ENCODE measurements around the gene LMO7.
A peak's percentile ranks its signal among the peaks of the same experiment; 100 is the strongest.

LMO7 gene

DNA sequence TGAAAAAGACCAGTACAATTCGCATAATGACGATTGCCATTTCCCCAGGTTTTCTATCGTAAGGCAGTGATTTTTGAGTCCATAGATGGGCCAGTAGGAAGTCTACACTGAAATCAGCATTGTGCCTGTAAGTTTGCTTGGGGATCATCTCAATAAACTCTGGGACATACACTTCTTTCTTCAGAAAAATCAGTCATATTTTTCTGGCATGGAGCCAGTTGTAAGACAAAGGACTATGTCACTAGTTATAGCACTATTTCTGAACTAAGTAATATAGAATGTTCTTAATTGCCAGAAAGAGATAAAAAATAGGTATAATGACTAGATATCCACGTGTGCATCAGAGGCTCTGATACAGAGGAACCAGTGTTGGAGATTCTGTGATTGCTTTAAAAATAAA is 243.5 kb downstream of the LMO7 start:
- Histone ChIP-seq H3K36me3 (ENCODE audit: control insufficient read depth, insufficient read depth, low read length) (no peaks in the 10 kb centered on the region), H3K9ac (ENCODE audit: low read depth, low read length) (no peak overlapping the region), H3K27me3 (ENCODE audit: control insufficient read depth, insufficient read depth, low read length) (no peaks in the 10 kb centered on the region), H3K9me3 (ENCODE audit: control insufficient read depth, insufficient read depth, low read length) (no peaks in the 10 kb centered on the region), H3K27ac (ENCODE audit: low read depth, low read length) (no peak overlapping the region), H3K4me3 (ENCODE audit: low read depth, low read length) (no peak overlapping the region), H3K4me1 (ENCODE audit: control insufficient read depth, insufficient read depth, low read length) (peaks cover 21% of the 10 kb centered on the region)

DNA sequence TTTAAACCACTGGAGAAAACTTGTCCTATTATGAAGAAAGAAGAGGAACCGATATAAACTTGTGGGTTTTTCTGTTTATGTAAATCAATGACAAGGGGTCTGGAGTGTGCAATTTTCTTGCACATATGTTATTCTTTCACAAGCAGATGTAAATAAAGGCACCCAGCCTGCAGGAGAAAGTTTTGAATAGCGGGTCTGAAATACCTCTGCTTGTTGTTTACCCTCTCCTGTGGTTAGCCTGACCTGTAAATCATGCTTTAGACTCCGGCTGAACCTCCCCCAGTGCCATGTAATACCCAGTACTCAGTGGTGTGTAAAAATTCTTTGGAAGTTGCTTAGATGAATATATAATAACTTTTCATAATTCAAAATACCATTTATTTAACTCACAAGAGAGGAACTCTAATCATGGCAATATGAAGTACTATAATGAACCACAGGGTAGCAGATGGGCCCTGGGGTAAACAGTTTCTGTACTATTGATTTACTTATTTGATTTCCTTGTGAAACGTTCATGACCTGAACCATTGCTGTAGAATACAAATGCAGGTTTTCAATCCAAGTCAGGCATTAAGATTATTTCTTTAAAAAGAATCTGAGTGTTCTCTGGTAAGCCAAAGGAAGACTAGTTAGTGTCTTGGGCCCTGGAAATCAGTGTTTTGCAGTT is 245.1 kb downstream of the LMO7 start:
- no peaks in the 10 kb centered on the region for H3K27me3 ChIP-seq (ENCODE audit: control insufficient read depth, insufficient read depth, low read length)
- H3K4me1 ChIP-seq (ENCODE audit: control insufficient read depth, insufficient read depth, low read length) = peaks cover 10% of the 10 kb centered on the region; the same call in 1 of the 2 replicates
- no peaks in the 10 kb centered on the region for H3K9me3 ChIP-seq (ENCODE audit: control insufficient read depth, insufficient read depth, low read length)
- no peak overlapping the region for H3K9ac ChIP-seq (ENCODE audit: low read depth, low read length)
- H3K36me3 ChIP-seq (ENCODE audit: control insufficient read depth, insufficient read depth, low read length) = no peaks in the 10 kb centered on the region
- no peak overlapping the region for H3K27ac ChIP-seq (ENCODE audit: low read depth, low read length)
- no peak overlapping the region for H3K4me3 ChIP-seq (ENCODE audit: low read depth, low read length)

DNA sequence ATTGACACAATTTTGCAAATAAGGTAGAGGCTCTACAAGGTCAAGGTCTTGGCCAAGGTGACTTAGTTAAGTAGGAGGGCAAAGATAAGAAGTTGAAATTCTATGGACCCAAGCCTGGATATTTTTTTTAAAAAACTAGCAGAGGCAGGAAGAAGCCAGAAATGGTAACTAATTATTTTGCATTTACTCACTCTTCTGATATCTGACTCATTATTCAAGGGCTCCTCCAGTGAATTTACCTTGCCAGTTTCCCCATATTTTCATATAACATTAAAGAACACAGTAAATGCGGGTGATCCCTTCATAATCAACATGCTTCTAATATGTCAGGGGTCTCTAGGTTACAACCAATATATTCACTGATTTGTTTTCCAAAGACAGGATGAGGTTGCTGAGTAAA is 246.1 kb downstream of the LMO7 start:
- Histone ChIP-seq H3K9ac (ENCODE audit: low read depth, low read length) (no peak overlapping the region), H3K36me3 (ENCODE audit: control insufficient read depth, insufficient read depth, low read length) (no peaks in the 10 kb centered on the region)

DNA sequence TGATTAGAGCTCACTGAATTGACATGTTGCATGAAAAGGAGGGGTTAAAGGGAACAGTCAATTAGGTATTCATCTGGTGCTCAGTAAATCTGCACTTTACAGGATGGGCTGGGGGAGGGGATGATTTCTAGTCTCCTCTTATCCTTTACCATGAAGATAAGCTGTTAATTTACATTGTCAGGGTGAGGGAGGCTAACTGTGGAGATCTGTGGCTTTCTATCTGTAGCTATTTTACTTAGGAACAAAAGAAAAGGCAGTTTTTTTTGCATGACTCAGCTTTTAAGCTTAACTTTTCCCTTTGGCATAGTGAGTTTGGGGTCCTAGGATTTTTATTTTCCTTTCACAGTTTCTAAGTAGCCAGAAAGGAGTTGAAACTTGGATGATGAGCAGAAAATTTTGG is 253.3 kb downstream of the LMO7 start:
- Histone ChIP-seq H3K36me3 (ENCODE audit: control insufficient read depth, insufficient read depth, low read length) (no peaks in the 10 kb centered on the region), H3K27ac (ENCODE audit: low read depth, low read length) (peak overlapping the region; percentile 84), H3K9ac (ENCODE audit: low read depth, low read length) (no peak overlapping the region), H3K9me3 (ENCODE audit: control insufficient read depth, insufficient read depth, low read length) (no peaks in the 10 kb centered on the region), H3K4me3 (ENCODE audit: low read depth, low read length) (no peak overlapping the region), H3K27me3 (ENCODE audit: control insufficient read depth, insufficient read depth, low read length) (no peaks in the 10 kb centered on the region), H3K4me1 (ENCODE audit: control insufficient read depth, insufficient read depth, low read length) (peaks cover 36% of the 10 kb centered on the region)

More for the DNA sequence above, 246.1 kb downstream of the LMO7 start:
- Histone ChIP-seq H3K9me3 (ENCODE audit: control insufficient read depth, insufficient read depth, low read length) (no peaks in the 10 kb centered on the region), H3K4me3 (ENCODE audit: low read depth, low read length) (no peak overlapping the region), H3K4me1 (ENCODE audit: control insufficient read depth, insufficient read depth, low read length) (peaks cover 2% of the 10 kb centered on the region), H3K27ac (ENCODE audit: low read depth, low read length) (no peak overlapping the region), H3K27me3 (ENCODE audit: control insufficient read depth, insufficient read depth, low read length) (no peaks in the 10 kb centered on the region)

DNA sequence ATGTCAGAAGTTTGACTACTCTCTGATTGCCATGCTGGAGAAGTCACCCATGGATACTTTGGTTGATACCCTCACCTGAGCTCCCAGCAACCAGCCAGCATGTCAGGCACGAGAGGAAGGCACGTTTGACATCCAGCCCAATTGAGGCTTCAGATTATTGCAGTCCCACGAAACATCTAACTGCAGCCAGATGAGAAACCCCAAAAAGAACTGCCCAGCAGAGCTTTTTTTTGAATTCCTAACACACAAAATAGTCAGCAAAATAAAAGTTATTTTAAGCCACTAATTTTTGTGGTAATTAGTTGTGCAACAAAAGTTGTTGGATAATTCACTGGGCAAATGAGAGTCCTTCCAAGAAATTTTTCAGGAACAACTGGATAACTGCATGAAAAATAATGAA is 259.0 kb downstream of the LMO7 start:
- H3K4me1 ChIP-seq (ENCODE audit: control insufficient read depth, insufficient read depth, low read length) = peaks cover 8% of the 10 kb centered on the region
- H3K9ac ChIP-seq (ENCODE audit: low read depth, low read length) = no peak overlapping the region
- H3K4me3 ChIP-seq (ENCODE audit: low read depth, low read length) = no peak overlapping the region
- no peaks in the 10 kb centered on the region for H3K36me3 ChIP-seq (ENCODE audit: control insufficient read depth, insufficient read depth, low read length)
- H3K27ac ChIP-seq (ENCODE audit: low read depth, low read length) = no peak overlapping the region
- H3K27me3 ChIP-seq (ENCODE audit: control insufficient read depth, insufficient read depth, low read length) = no peaks in the 10 kb centered on the region
- H3K9me3 ChIP-seq (ENCODE audit: control insufficient read depth, insufficient read depth, low read length) = no peaks in the 10 kb centered on the region

DNA sequence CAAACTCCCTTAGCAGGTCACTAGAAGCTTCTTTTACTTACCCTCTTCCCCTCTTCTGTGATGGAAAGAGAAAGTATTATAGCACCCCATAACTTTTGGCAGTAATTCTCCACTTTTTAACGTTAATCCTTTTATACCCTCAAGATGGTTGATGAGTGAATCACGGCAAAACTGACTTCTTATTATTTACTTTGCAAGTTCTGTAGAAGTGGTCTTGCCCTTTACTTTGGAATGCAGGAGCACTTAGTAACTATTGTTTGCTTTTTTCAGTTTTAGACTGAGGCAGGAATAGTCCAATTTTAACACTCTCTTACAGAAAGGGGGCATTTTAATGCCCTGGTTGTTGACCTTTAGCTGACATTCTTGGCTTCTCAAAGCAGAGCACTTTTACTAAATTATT is 260.1 kb downstream of the LMO7 start:
- Histone ChIP-seq H3K9ac (ENCODE audit: low read depth, low read length) (no peak overlapping the region), H3K4me1 (ENCODE audit: control insufficient read depth, insufficient read depth, low read length) (peaks cover 6% of the 10 kb centered on the region; the same call in 1 of the 2 replicates), H3K4me3 (ENCODE audit: low read depth, low read length) (no peak overlapping the region), H3K27me3 (ENCODE audit: control insufficient read depth, insufficient read depth, low read length) (no peaks in the 10 kb centered on the region), H3K36me3 (ENCODE audit: control insufficient read depth, insufficient read depth, low read length) (no peaks in the 10 kb centered on the region), H3K9me3 (ENCODE audit: control insufficient read depth, insufficient read depth, low read length) (no peaks in the 10 kb centered on the region), H3K27ac (ENCODE audit: low read depth, low read length) (no peak overlapping the region)

DNA sequence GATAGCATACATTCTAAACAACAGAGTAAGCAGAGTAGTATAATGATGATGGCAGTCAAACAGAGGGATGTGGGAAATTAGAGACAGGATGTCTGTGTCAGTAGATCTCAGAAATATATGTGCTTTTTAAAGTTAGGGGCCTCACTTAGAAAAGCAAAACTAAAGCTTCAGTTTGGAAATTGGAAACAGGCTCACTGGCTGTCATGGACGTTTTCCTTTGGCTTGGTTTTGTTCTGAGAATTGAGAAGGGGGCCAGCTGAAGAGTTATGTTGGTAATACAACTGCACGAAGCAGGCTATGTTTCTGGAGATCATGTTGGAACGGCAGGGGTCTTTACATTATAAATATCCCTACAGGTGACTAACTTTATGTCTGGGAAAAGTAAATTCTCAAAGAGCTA is 261.3 kb downstream of the LMO7 start:
- H3K9me3 ChIP-seq (ENCODE audit: control insufficient read depth, insufficient read depth, low read length) = no peaks in the 10 kb centered on the region
- no peaks in the 10 kb centered on the region; the same call in 1 of the 2 replicates for H3K4me1 ChIP-seq (ENCODE audit: control insufficient read depth, insufficient read depth, low read length)
- no peak overlapping the region for H3K4me3 ChIP-seq (ENCODE audit: low read depth, low read length)
- H3K27ac ChIP-seq (ENCODE audit: low read depth, low read length) = no peak overlapping the region
- H3K9ac ChIP-seq (ENCODE audit: low read depth, low read length) = no peak overlapping the region
- no peaks in the 10 kb centered on the region for H3K36me3 ChIP-seq (ENCODE audit: control insufficient read depth, insufficient read depth, low read length)
- H3K27me3 ChIP-seq (ENCODE audit: control insufficient read depth, insufficient read depth, low read length) = no peaks in the 10 kb centered on the region

DNA sequence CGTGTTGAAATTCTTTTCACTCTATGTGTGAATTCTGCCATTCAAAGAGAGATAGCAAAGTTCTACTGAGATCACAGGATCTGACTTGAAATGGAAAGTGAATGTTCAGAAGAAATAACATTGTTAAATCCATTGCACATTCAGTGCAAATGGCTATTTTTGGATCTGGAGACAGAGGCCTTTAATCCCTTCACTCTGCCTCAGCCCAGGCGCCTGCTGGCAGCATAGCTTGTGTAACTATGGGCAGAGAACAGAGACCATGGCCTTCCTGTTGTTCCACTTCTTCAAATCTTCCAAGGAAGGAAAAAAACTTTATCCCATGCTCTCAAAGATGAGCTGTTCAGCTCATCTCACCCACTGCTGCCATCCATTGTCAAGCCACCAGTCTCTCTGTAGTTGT is 265.4 kb downstream of the LMO7 start:
- Histone ChIP-seq H3K27ac (ENCODE audit: low read depth, low read length) (no peak overlapping the region), H3K4me3 (ENCODE audit: low read depth, low read length) (no peak overlapping the region), H3K27me3 (ENCODE audit: control insufficient read depth, insufficient read depth, low read length) (no peaks in the 10 kb centered on the region)

DNA sequence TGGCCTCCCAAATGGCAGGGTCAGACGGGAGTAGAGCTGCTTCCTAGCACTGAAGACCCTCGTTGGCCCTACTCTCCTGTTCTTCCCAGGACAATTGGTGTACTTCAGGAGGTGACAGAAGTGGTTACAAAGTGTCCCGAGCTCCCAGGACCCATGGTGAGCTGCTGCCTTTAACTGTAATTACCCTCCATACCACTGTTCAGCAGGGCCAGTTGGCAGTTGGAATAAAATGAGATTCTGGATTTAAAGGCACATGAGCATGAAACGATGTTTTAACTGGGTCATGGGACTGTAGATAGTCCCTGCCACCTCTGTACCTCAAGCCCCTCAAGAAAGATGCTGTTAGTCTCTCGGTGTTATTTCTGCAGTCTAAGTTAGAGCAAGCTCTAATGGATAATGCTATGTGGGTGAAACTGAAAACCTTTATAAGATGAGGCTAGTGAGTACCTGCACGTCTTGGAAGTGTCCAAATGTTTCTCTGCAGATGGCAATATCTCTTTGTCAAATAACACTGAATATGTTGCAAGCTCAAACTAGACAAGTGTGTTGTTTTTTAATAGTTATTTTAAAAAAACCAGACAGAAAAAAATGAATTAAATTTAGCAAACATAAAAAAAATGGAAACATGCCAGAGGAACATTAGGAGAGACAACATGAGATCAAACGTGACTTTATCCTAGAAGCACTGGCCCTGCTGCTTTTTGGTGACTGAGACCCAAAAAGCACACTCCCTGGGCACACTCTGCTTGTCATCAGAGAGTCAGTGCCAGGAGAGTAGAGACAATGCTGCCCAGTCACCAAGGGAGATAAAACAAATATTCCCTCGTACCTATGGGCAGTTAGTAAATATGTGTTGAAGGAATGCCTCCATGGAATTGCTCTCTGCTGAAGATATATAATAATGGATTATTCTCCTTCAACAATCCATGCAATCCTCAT is 266.3 kb downstream of the LMO7 start:
- H3K9ac ChIP-seq (ENCODE audit: low read depth, low read length) = no peak overlapping the region
- H3K27ac ChIP-seq (ENCODE audit: low read depth, low read length) = no peak overlapping the region
- peaks cover 18% of the 10 kb centered on the region for H3K4me1 ChIP-seq (ENCODE audit: control insufficient read depth, insufficient read depth, low read length)
- H3K9me3 ChIP-seq (ENCODE audit: control insufficient read depth, insufficient read depth, low read length) = no peaks in the 10 kb centered on the region
- no peaks in the 10 kb centered on the region for H3K27me3 ChIP-seq (ENCODE audit: control insufficient read depth, insufficient read depth, low read length)
- no peak overlapping the region for H3K4me3 ChIP-seq (ENCODE audit: low read depth, low read length)
- H3K36me3 ChIP-seq (ENCODE audit: control insufficient read depth, insufficient read depth, low read length) = no peaks in the 10 kb centered on the region

More for the DNA sequence above, 265.4 kb downstream of the LMO7 start:
- Histone ChIP-seq H3K9me3 (ENCODE audit: control insufficient read depth, insufficient read depth, low read length) (no peaks in the 10 kb centered on the region), H3K36me3 (ENCODE audit: control insufficient read depth, insufficient read depth, low read length) (no peaks in the 10 kb centered on the region), H3K4me1 (ENCODE audit: control insufficient read depth, insufficient read depth, low read length) (peaks cover 15% of the 10 kb centered on the region), H3K9ac (ENCODE audit: low read depth, low read length) (no peak overlapping the region)

DNA sequence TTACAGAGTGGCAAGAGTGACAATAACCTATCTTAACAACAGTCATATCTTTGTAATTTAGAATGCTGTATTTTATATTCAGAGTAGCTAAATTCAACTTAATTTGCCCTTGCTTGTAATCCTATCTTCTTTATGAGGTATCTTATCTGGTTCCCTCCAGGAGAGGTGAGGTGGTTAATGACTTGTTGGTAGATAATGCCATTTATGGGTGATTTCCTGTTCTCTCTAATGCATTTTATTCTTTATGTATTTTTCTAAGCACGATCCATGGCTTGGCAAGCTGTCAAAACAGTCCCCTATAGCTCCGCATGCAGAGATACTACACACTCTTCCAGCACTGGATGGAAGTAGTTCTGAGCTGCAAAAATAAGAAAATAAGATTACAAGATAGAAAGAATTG is 267.9 kb downstream of the LMO7 start:
- H3K27me3 ChIP-seq (ENCODE audit: control insufficient read depth, insufficient read depth, low read length) = no peaks in the 10 kb centered on the region
- no peak overlapping the region for H3K4me3 ChIP-seq (ENCODE audit: low read depth, low read length)
- H3K9me3 ChIP-seq (ENCODE audit: control insufficient read depth, insufficient read depth, low read length) = no peaks in the 10 kb centered on the region
- H3K9ac ChIP-seq (ENCODE audit: low read depth, low read length) = no peak overlapping the region
- no peaks in the 10 kb centered on the region for H3K36me3 ChIP-seq (ENCODE audit: control insufficient read depth, insufficient read depth, low read length)
- peaks cover 20% of the 10 kb centered on the region for H3K4me1 ChIP-seq (ENCODE audit: control insufficient read depth, insufficient read depth, low read length)
- H3K27ac ChIP-seq (ENCODE audit: low read depth, low read length) = no peak overlapping the region

DNA sequence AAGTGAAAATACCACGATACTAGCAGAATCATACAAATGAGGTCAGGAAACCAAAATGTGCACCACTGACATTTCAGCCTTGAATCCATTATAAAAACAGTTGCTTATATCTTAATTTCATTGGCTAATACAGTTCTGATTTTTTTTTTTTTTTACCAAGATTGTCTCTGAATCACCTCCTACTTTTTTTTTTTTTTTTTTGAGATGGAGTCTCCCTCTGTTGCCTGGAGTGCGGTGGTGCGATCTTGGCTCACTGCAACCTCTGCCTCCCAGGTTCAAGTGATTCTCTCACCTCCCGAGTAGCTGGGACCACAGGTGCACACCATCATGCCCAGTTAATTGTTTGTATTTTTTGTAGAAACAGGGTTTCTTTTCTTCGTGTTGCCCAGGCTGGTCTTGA is 270.2 kb downstream of the LMO7 start:
- Histone ChIP-seq H3K27ac (ENCODE audit: low read depth, low read length) (no peak overlapping the region), H3K9ac (ENCODE audit: low read depth, low read length) (no peak overlapping the region), H3K4me3 (ENCODE audit: low read depth, low read length) (no peak overlapping the region), H3K4me1 (ENCODE audit: control insufficient read depth, insufficient read depth, low read length) (peaks cover 20% of the 10 kb centered on the region), H3K9me3 (ENCODE audit: control insufficient read depth, insufficient read depth, low read length) (no peaks in the 10 kb centered on the region), H3K27me3 (ENCODE audit: control insufficient read depth, insufficient read depth, low read length) (no peaks in the 10 kb centered on the region), H3K36me3 (ENCODE audit: control insufficient read depth, insufficient read depth, low read length) (no peaks in the 10 kb centered on the region)

Data from HUES48 (cell line).